PC-9 (cell line): ENCODE measurements around the gene SLC25A45.

Experiments
- CTCF ChIP-seq: fragments of 200-600 bp; sonication (generic); conservative IDR thresholded peaks from 2 replicates; pipeline ENCODE4 v1.6.1; 2017; ENCODE audit warnings: mixed run types, antibody characterized with exemption, mild to moderate bottlenecking, moderate library complexity
- EZH2 ChIP-seq: fragments of 200-600 bp; sonication (generic); IDR thresholded peaks from 2 replicates; pipeline ENCODE4 v1.8.0; 2017; ENCODE audit warnings: antibody characterized with exemption, low read depth

GRCh38 chr11:65383778-65384177 lies 1.3 kb upstream of the SLC25A45 start:
- TF ChIP-seq CTCF: no peak
- no peak for TF ChIP-seq EZH2
